ENCODE measurements around the gene GATA5.

GATA5 gene

GRCh38 chr20:62445553-62446340 is 30.0 kb downstream of the GATA5 start:
- no peak for TF ChIP-seq CTCF (IDR thresholded peaks at IDR 0.05)
- Histone ChIP-seq H2AFZ (no peak overlapping the region), H3K27ac (no peak overlapping the region), H3K4me3 (ENCODE audit: low read depth, low read length) (no peak overlapping the region), H3K79me2 (no peaks in the 10 kb centered on the region), H3K4me2 (ENCODE audit: low read length) (no peak overlapping the region), H3K4me1 (no peaks in the 10 kb centered on the region), H3K9me3 (ENCODE audit: control insufficient read depth, low read length) (no peaks in the 10 kb centered on the region), H3K9ac (no peak overlapping the region), H3K36me3 (ENCODE audit: control insufficient read depth, insufficient read depth, low read length) (no peaks in the 10 kb centered on the region), H3K27me3 (ENCODE audit: control insufficient read depth, insufficient read depth, low read length) (no peaks in the 10 kb centered on the region)

GRCh38 chr20:62444286-62444685 is 31.5 kb downstream of the GATA5 start:
- Histone ChIP-seq H3K27me3 (ENCODE audit: control insufficient read depth, insufficient read depth, low read length) (no peaks in the 10 kb centered on the region), H3K9ac (no peak overlapping the region), H3K27ac (no peak overlapping the region), H3K4me1 (no peaks in the 10 kb centered on the region), H3K36me3 (ENCODE audit: control insufficient read depth, insufficient read depth, low read length) (no peaks in the 10 kb centered on the region), H3K4me3 (ENCODE audit: low read depth, low read length) (no peak overlapping the region), H3K9me3 (ENCODE audit: control insufficient read depth, low read length) (no peaks in the 10 kb centered on the region), H3K79me2 (no peaks in the 10 kb centered on the region), H2AFZ (no peak overlapping the region), H3K4me2 (ENCODE audit: low read length) (no peak overlapping the region)
- no peak for TF ChIP-seq CTCF (IDR thresholded peaks at IDR 0.05)

- Histone ChIP-seq H3K9me3 (ENCODE audit: control insufficient read depth, low read length) (no peaks in the 10 kb centered on the region), H3K27me3 (ENCODE audit: control insufficient read depth, insufficient read depth, low read length) (no peaks in the 10 kb centered on the region)
These were observed 33.7 kb downstream of the GATA5 start for GRCh38 chr20:62441987-62442539.

GRCh38 chr20:62439218-62439617 is 36.6 kb downstream of the GATA5 start:
- H3K36me3 ChIP-seq (ENCODE audit: control insufficient read depth, insufficient read depth, low read length): no peaks in the 10 kb centered on the region
- H3K9me3 ChIP-seq (ENCODE audit: control insufficient read depth, low read length): no peaks in the 10 kb centered on the region
- H3K79me2 ChIP-seq: no peaks in the 10 kb centered on the region
- H3K4me1 ChIP-seq: no peaks in the 10 kb centered on the region
- no peak overlapping the region for H3K9ac ChIP-seq
- no peak overlapping the region for H3K4me2 ChIP-seq (ENCODE audit: low read length)
- no peak overlapping the region for H3K4me3 ChIP-seq (ENCODE audit: low read depth, low read length)
- no peak overlapping the region for H3K27ac ChIP-seq
- no peak for TF ChIP-seq CTCF (IDR thresholded peaks at IDR 0.05)
- H2AFZ ChIP-seq: no peak overlapping the region
- H3K27me3 ChIP-seq (ENCODE audit: control insufficient read depth, insufficient read depth, low read length): no peaks in the 10 kb centered on the region

More at GRCh38 chr20:62441987-62442539, 33.7 kb downstream of the GATA5 start:
- TF ChIP-seq CTCF (IDR thresholded peaks at IDR 0.05): no peak
- H3K4me1 ChIP-seq: no peaks in the 10 kb centered on the region
- no peaks in the 10 kb centered on the region for H3K36me3 ChIP-seq (ENCODE audit: control insufficient read depth, insufficient read depth, low read length)
- H3K9ac ChIP-seq: no peak overlapping the region
- H2AFZ ChIP-seq: no peak overlapping the region
- H3K4me3 ChIP-seq (ENCODE audit: low read depth, low read length): no peak overlapping the region
- H3K27ac ChIP-seq: no peak overlapping the region
- H3K4me2 ChIP-seq (ENCODE audit: low read length): no peak overlapping the region
- H3K79me2 ChIP-seq: no peaks in the 10 kb centered on the region

- H3K27me3 ChIP-seq (ENCODE audit: control insufficient read depth, insufficient read depth, low read length): no peaks in the 10 kb centered on the region
- no peak overlapping the region for H3K9ac ChIP-seq
- H3K4me1 ChIP-seq: no peaks in the 10 kb centered on the region
- H3K27ac ChIP-seq: no peak overlapping the region
- H2AFZ ChIP-seq: no peak overlapping the region
- no peak overlapping the region for H3K4me2 ChIP-seq (ENCODE audit: low read length)
- no peak for TF ChIP-seq CTCF (IDR thresholded peaks at IDR 0.05)
- no peaks in the 10 kb centered on the region for H3K9me3 ChIP-seq (ENCODE audit: control insufficient read depth, low read length)
- no peak overlapping the region for H3K4me3 ChIP-seq (ENCODE audit: low read depth, low read length)
- H3K36me3 ChIP-seq (ENCODE audit: control insufficient read depth, insufficient read depth, low read length): no peaks in the 10 kb centered on the region
- no peaks in the 10 kb centered on the region for H3K79me2 ChIP-seq
These were observed 37.9 kb downstream of the GATA5 start for GRCh38 chr20:62437927-62438326.
